ENCODE results near the gene EXOC4.

GRCh38 chr7:133568544-133568943 is 315.7 kb downstream of the EXOC4 start:
- no peak for TF ChIP-seq POLR2A (IDR thresholded peaks at IDR 0.05)
- TF ChIP-seq, protein P1, sequence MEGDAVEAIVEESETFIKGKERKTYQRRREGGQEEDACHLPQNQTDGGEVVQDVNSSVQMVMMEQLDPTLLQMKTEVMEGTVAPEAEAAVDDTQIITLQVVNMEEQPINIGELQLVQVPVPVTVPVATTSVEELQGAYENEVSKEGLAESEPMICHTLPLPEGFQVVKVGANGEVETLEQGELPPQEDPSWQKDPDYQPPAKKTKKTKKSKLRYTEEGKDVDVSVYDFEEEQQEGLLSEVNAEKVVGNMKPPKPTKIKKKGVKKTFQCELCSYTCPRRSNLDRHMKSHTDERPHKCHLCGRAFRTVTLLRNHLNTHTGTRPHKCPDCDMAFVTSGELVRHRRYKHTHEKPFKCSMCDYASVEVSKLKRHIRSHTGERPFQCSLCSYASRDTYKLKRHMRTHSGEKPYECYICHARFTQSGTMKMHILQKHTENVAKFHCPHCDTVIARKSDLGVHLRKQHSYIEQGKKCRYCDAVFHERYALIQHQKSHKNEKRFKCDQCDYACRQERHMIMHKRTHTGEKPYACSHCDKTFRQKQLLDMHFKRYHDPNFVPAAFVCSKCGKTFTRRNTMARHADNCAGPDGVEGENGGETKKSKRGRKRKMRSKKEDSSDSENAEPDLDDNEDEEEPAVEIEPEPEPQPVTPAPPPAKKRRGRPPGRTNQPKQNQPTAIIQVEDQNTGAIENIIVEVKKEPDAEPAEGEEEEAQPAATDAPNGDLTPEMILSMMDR (IDR thresholded peaks at IDR 0.05) = no peak
